SK-N-MC (cell line): Measurements from ENCODE around the gene FBXO8.

ENCODE experiments used
- DNase-seq: peaks from one replicate; pipeline ENCODE4 v3.0.0-alpha.2; 2011; ENCODE audit warnings: low read depth, low spot score
- H3K27ac ChIP-seq: fragments of 200-600 bp; sonication (generic); 2 replicates; pipeline ENCODE4 v1.5.1; 2016; ENCODE audit warnings: mixed run types
- H3K36me3 ChIP-seq: fragments of 200-600 bp; sonication (generic); 2 replicates; pipeline ENCODE4 v1.6.1; 2017; ENCODE audit warnings: antibody characterized with exemption, low read length, mixed read lengths; ENCODE audit not compliant: insufficient read depth
- H3K4me3 ChIP-seq: fragments of 200-600 bp; sonication (generic); 2 replicates; pipeline ENCODE4 v1.5.1; 2016
- H3K9ac ChIP-seq: fragments of 200-600 bp; sonication (generic); 2 replicates; pipeline ENCODE4 v1.8.0; 2017; ENCODE audit warnings: mixed run types, mixed read lengths; ENCODE audit not compliant: insufficient read length
- H3K9me3 ChIP-seq: fragments of 200-600 bp; sonication (generic); 2 replicates; pipeline ENCODE4 v1.6.1; 2017; ENCODE audit warnings: low read depth, mild to moderate bottlenecking, antibody characterized with exemption, low read length, moderate library complexity, mixed read lengths
- EZH2 ChIP-seq: fragments of 200-600 bp; sonication (generic); IDR thresholded peaks from one replicate; pipeline ENCODE4 v1.6.1; 2017; ENCODE audit warnings: antibody characterized with exemption
- FOXP2 ChIP-seq: optimal IDR thresholded peaks from 2 replicates; pipeline ENCODE3; 2011; ENCODE audit warnings: mild to moderate bottlenecking, moderate library complexity; ENCODE audit not compliant: insufficient read depth; ENCODE audit errors: extremely low read length, control extremely low read depth
- POLR2AphosphoS5 ChIP-seq: IDR thresholded peaks from 2 replicates; pipeline ENCODE4 v1.6.1; 2012; ENCODE audit warnings: mild to moderate bottlenecking, low read depth, low read length, borderline replicate concordance

The FBXO8 gene

DNA sequence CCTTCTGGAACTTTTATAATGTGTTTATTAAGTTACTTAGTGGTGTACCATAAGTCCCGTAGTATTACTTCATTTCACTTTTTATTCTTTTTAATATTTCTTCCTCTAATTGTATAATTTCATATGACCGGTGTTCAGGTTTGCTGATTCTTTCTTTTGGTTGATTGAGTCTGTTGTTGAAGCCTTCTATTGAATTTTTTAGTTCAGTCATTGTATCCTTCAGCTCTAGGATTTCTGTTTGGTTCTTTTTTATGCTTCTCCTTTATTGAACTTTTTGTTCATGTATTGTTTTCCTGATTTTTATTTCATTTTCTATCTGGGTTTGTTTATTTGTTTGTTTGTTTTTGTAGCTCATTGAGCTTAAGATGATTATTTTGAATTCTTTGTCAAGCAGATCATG lies 9.0 kb upstream of the FBXO8 start:
- no peak for DNase-seq
- TF ChIP-seq POLR2AphosphoS5: no peak
- no peak for TF ChIP-seq EZH2
- no peak for TF ChIP-seq FOXP2
- no peak overlapping the region for H3K9ac ChIP-seq
- no peak overlapping the region for H3K27ac ChIP-seq
- H3K36me3 ChIP-seq: peaks cover 15% of the 10 kb centered on the region; the same call in 1 of the 2 replicates
- 0 out of 2 replicates have a peak, but pooled peaks cover 4% of the 10 kb centered on the region for H3K9me3 ChIP-seq
- H3K4me3 ChIP-seq: no peak overlapping the region

DNA sequence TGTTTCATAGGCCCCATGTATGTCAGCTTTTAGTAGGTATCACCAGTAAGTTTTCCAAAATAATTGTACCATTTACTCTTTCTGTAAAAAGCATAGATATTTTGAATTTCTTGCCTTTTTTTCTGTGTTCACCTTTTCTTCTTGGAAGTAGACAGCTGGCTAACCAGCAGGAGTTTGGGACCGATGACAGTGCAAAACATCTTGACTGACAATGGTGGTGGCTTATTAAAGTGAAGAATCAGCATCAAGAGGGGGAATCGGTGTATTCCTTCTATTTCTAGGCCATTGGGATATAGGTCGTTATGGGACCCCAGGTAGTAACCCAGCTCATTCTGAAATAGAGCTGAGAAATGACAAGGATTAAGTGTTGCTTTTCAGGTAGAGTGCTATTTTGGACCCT lies 3.4 kb upstream of the FBXO8 start:
- TF ChIP-seq FOXP2: no peak
- TF ChIP-seq POLR2AphosphoS5: no peak
- TF ChIP-seq EZH2: no peak
- Histone ChIP-seq H3K9me3 (0 out of 2 replicates have a peak, but pooled peaks cover 4% of the 10 kb centered on the region), H3K4me3 (no peak overlapping the region), H3K9ac (no peak overlapping the region), H3K36me3 (peaks cover 4% of the 10 kb centered on the region; the same call in 1 of the 2 replicates), H3K27ac (no peak overlapping the region)
- no peak for DNase-seq

DNA sequence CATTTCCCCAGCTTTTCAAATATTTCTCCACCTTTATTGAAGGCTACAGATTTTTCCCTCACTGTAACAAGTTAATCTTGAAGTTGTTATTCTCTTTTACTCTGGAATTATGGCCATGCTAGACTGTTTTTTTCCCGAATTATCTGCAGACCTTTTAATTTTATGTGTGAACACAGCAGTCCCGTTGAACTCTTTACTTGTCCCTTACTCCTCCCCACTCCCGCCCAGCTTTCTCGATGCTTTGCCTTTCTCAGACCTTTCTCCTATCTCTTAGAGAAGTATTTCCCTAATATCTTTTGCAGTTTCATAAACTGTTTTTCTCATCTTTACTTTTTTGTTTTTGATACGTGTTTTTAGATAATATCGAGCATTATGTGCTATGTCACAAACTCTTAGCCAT lies 1.0 kb upstream of the FBXO8 start:
- H3K27ac ChIP-seq: peak overlapping the region; percentile 99; the same call in 1 of the 2 replicates
- H3K9me3 ChIP-seq: peaks cover 3% of the 10 kb centered on the region; the same call in 1 of the 2 replicates
- peak overlapping the region; percentile 100 for H3K9ac ChIP-seq
- DNase-seq: no peak
- no peak for TF ChIP-seq EZH2
- TF ChIP-seq FOXP2: no peak
- TF ChIP-seq POLR2AphosphoS5: no peak; the same call in 1 of the 2 replicates
- H3K4me3 ChIP-seq: peak overlapping the region; percentile 99
- peaks cover 10% of the 10 kb centered on the region; the same call in 1 of the 2 replicates for H3K36me3 ChIP-seq

DNA sequence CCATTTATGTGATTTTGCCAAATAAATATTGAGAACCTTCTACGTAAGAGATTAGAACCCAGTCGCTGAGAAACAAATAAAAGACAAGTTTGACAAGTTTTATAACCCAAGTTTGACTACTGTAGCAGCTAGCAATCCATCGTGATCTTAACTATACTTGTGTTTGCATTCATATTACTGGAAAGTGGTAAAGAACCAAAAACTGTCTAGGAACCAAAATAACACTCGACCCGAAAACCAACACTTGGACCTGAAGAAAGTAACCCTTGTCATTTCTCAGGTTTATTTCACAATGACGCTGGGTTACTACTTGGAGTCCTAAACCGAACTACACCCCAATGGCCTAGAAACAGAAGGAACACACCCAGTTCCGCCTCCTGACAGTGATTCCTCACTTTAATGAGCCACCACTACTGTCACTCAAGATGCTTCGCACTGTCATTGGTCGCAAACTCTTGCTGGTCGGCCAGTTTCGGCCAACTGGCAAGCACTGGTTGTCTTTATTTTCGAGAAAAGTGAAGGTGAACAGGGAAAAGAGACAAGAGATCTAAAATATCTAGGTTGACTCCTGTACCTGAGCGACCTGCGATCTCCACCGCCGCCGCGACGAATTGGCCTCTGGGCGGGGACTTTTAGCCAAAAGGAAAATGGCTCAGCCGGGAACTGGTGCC lies 496 bp downstream of the FBXO8 start:
- peak overlapping the region; percentile 99 for H3K27ac ChIP-seq
- H3K36me3 ChIP-seq: peaks cover 16% of the 10 kb centered on the region; the same call in 1 of the 2 replicates
- peak; percentile 86 for DNase-seq
- peak overlapping the region; percentile 99 for H3K4me3 ChIP-seq
- peak overlapping the region; percentile 100 for H3K9ac ChIP-seq
- peaks cover 7% of the 10 kb centered on the region; the same call in 1 of the 2 replicates for H3K9me3 ChIP-seq
- TF ChIP-seq EZH2 (no peak), POLR2AphosphoS5 (no peak), FOXP2 (no peak)

DNA sequence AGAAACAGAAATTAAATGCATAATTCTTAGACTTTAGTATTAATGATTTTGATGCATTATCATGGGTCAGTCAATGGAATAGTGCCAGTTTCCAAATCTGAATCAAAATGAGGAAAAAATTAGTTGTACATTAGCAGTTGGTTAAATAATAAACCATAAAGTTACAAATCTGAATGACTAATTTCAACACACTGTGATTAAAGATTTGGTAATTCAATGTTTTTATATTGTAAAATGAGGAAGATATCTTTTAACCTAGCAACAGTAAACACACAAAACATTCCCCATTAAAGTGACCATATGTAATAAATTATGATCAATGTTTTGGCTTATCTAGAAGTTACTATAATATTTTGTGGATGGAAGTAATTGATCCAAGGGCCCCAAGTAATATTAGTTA lies 1.6 kb downstream of the FBXO8 start:
- no peak overlapping the region for H3K27ac ChIP-seq
- peak overlapping the region; percentile 99 for H3K4me3 ChIP-seq
- peak overlapping the region; percentile 100 for H3K9ac ChIP-seq
- H3K9me3 ChIP-seq: peaks cover 7% of the 10 kb centered on the region; the same call in 1 of the 2 replicates
- TF ChIP-seq EZH2 (no peak), FOXP2 (no peak), POLR2AphosphoS5 (no peak)
- DNase-seq: no peak
- peaks cover 16% of the 10 kb centered on the region; the same call in 1 of the 2 replicates for H3K36me3 ChIP-seq

DNA sequence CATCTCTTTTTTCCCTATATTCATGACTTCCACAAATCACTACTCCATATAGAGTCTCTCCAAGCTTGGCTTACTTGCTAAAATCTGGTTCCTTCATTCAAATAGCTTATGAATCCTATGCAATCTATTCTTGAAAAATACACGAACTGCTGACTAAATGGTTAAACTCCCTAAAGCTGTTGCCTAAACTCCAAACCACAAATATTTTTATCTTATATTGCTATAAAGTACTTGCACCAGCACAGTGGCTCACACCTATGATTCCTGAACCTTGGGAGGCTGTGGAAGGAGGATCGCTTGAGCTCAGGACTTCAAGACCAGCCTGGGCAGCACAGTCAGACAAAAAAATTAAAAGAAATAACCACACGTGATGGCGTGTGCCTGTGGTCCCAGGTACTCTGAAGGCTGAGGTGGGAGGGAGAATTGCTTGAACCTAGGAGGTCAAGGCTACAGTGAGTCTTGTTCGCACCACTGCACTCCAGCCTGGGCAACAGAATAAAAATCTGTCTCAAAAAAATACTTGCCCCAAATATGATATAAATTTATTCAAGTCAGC lies 2.2 kb downstream of the FBXO8 start:
- no peak for TF ChIP-seq FOXP2
- no peak for TF ChIP-seq EZH2
- H3K27ac ChIP-seq: no peak overlapping the region
- no peak overlapping the region for H3K9ac ChIP-seq
- DNase-seq: no peak
- H3K9me3 ChIP-seq: peaks cover 7% of the 10 kb centered on the region; the same call in 1 of the 2 replicates
- peaks cover 16% of the 10 kb centered on the region; the same call in 1 of the 2 replicates for H3K36me3 ChIP-seq
- no peak overlapping the region for H3K4me3 ChIP-seq

DNA sequence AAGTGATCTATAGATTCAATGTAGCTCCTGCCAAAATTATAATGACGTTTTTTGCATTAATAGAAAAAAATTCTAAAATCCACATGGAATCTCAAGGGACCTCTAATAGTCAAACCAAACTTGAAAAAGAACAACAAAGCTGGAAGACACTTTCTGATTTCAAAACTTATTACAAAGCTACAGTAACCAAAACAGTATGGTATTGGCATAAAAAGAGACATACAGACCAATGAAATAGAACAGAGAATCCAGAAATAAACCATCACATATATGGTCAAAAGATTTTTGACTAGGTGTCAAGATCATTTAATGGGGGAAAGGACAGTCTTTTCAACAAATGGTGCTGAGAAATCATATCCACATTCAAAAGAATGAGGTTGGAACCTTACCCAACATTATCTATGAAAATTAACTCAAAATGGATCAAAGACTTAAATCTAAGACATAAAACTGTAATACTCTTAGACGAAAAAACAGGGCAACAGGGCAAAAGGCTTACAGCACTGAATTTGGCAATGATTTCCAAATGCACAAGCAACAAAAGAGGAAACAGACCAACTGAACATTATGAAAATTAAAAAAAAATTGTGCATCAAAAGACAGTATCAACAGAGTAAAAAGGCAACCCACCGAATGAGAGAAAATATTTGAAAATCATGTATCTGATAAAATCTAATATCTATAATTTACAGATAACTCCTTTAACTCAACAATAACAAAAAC lies 3.9 kb downstream of the FBXO8 start:
- Histone ChIP-seq H3K9ac (no peak overlapping the region), H3K9me3 (peaks cover 7% of the 10 kb centered on the region; the same call in 1 of the 2 replicates)

DNA sequence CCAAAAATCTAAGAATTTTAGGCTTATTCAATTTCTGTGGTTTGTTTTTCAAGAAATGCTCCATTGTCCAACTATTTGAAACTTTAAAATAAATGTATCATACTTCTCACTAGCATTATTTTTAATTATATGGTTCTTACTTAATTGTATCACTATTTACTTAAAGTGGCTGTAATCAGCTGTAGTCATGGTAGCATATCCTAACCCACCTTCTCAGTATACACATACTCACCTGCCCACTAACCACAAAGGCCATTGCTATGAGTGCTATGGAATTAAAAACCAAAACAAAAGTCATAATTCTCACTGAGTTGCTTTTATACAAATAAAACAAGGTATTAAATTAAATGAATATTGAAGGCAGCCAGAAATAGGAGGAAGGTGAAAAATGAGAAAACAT lies 5.0 kb downstream of the FBXO8 start:
- Histone ChIP-seq H3K4me3 (no peak overlapping the region), H3K9me3 (peaks cover 7% of the 10 kb centered on the region; the same call in 1 of the 2 replicates), H3K27ac (no peak overlapping the region), H3K36me3 (peaks cover 16% of the 10 kb centered on the region; the same call in 1 of the 2 replicates), H3K9ac (no peak overlapping the region)
- DNase-seq: no peak
- TF ChIP-seq EZH2 (no peak), POLR2AphosphoS5 (no peak), FOXP2 (no peak)

More for the DNA sequence above, 3.9 kb downstream of the FBXO8 start:
- H3K4me3 ChIP-seq: peak overlapping the region; percentile 6; the same call in 1 of the 2 replicates
- H3K36me3 ChIP-seq: peaks cover 16% of the 10 kb centered on the region; the same call in 1 of the 2 replicates
- TF ChIP-seq FOXP2: no peak
- no peak for DNase-seq
- H3K27ac ChIP-seq: no peak overlapping the region
